HG03354 (cell line): ENCODE data around the gene CLEC3B.
"Not testable (repeated sequence)": the region's sequence is repeated elsewhere in the genome, so short reads cannot be mapped to it uniquely, and the experiment has no call there.

Experiments
- ATAC-seq: cut with Tn5 transposase; IDR thresholded peaks from one replicate; pipeline ENCODE4 v1.9.1; 2021; ENCODE audit warnings: mild to moderate bottlenecking; ENCODE audit not compliant: unreplicated experiment, poor library complexity, severe bottlenecking

CLEC3B gene

GRCh38 chr3:45060165-45060892 is 34.2 kb downstream of the CLEC3B start:
- no peak for ATAC-seq

GRCh38 chr3:45062697-45063070 is 36.6 kb downstream of the CLEC3B start:
- ATAC-seq, result no peak

- no peak for ATAC-seq
These were observed 38.6 kb downstream of the CLEC3B start for GRCh38 chr3:45064512-45065372.

- no peak for ATAC-seq
These were observed 39.2 kb downstream of the CLEC3B start for GRCh38 chr3:45065373-45065720.

- no peak for ATAC-seq
These were observed 40.2 kb downstream of the CLEC3B start for GRCh38 chr3:45066109-45066801.

- ATAC-seq, result no peak
These were observed 41.4 kb downstream of the CLEC3B start for GRCh38 chr3:45067486-45067885.

GRCh38 chr3:45067941-45068340 is 41.8 kb downstream of the CLEC3B start:
- no peak for ATAC-seq

GRCh38 chr3:45071075-45071474 is 45.0 kb downstream of the CLEC3B start:
- ATAC-seq, result no peak

- ATAC-seq, result no peak
These were observed 49.9 kb downstream of the CLEC3B start for GRCh38 chr3:45075821-45076625.

GRCh38 chr3:45078256-45078655 is 52.2 kb downstream of the CLEC3B start:
- ATAC-seq, result not testable (repeated sequence)

GRCh38 chr3:45078910-45079522 is 52.9 kb downstream of the CLEC3B start:
- no peak for ATAC-seq

GRCh38 chr3:45079715-45080114 is 53.6 kb downstream of the CLEC3B start:
- ATAC-seq, result no peak

- ATAC-seq, result no peak
These were observed 54.7 kb downstream of the CLEC3B start for GRCh38 chr3:45080824-45081223.

- ATAC-seq, result no peak
These were observed 55.5 kb downstream of the CLEC3B start for GRCh38 chr3:45081506-45082141.

- no peak for ATAC-seq
These were observed 56.0 kb downstream of the CLEC3B start for GRCh38 chr3:45082142-45082538.

- no peak for ATAC-seq
These were observed 56.9 kb downstream of the CLEC3B start for GRCh38 chr3:45083023-45083422.

GRCh38 chr3:45084361-45084760 is 58.3 kb downstream of the CLEC3B start:
- ATAC-seq, result no peak

- no peak for ATAC-seq
These were observed 59.0 kb downstream of the CLEC3B start for GRCh38 chr3:45084820-45085816.
